KMS-11 (cell line): ENCODE measurements around the gene RPLP1.

Experiments
- H2AFZ ChIP-seq: fragments of 200-600 bp; sonication (generic); 2 replicates; pipeline ENCODE4 v1.6.1; 2016; ENCODE audit warnings: antibody characterized with exemption, mixed run types, low read depth
- H3K27ac ChIP-seq: fragments of 200-600 bp; sonication (generic); 2 replicates; pipeline ENCODE4 v1.6.1; 2016; ENCODE audit warnings: mild to moderate bottlenecking, mixed run types
- H3K27me3 ChIP-seq: fragments of 200-600 bp; sonication (generic); 2 replicates; pipeline ENCODE4 v1.6.1; 2017; ENCODE audit warnings: mild to moderate bottlenecking, low read depth, mixed run types, moderate library complexity; ENCODE audit not compliant: insufficient read depth
- H3K36me3 ChIP-seq: fragments of 200-600 bp; sonication (generic); 2 replicates; pipeline ENCODE4 v1.6.1; 2017; ENCODE audit warnings: mild to moderate bottlenecking, mixed run types; ENCODE audit not compliant: insufficient read depth
- H3K4me1 ChIP-seq: fragments of 200-600 bp; sonication (generic); 2 replicates; pipeline ENCODE4 v1.6.1; 2016; ENCODE audit warnings: mild to moderate bottlenecking, low read depth, mixed run types; ENCODE audit not compliant: poor library complexity, severe bottlenecking
- H3K4me2 ChIP-seq: fragments of 200-600 bp; sonication (generic); 2 replicates; pipeline ENCODE4 v1.7.0; 2016; ENCODE audit warnings: mild to moderate bottlenecking, mixed run types
- H3K4me3 ChIP-seq: fragments of 200-600 bp; sonication (generic); IDR thresholded peaks from 2 replicates; pipeline ENCODE4 v1.6.1; 2017; ENCODE audit warnings: low read depth, low read length, mixed read lengths; ENCODE audit not compliant: insufficient read depth
- H3K79me2 ChIP-seq: fragments of 200-600 bp; sonication (generic); 2 replicates; pipeline ENCODE4 v1.6.1; 2016; ENCODE audit warnings: low read depth, mixed run types; ENCODE audit not compliant: insufficient read depth
- H3K9ac ChIP-seq: fragments of 200-600 bp; sonication (generic); 2 replicates; pipeline ENCODE4 v1.6.1; 2016; ENCODE audit warnings: mild to moderate bottlenecking, mixed run types
- H4K20me1 ChIP-seq: fragments of 200-600 bp; sonication (generic); 2 replicates; pipeline ENCODE4 v1.6.1; 2016; ENCODE audit warnings: mild to moderate bottlenecking, mixed run types; ENCODE audit not compliant: insufficient read depth
- TF ChIP-seq, protein P1 (sequence below): fragments of 200-600 bp; sonication (generic); conservative IDR thresholded peaks from 2 replicates; pipeline ENCODE4 v1.6.1; 2017; ENCODE audit warnings: low read depth, mild to moderate bottlenecking, antibody characterized with exemption, low read length, moderate library complexity, mixed read lengths

Gene RPLP1

DNA sequence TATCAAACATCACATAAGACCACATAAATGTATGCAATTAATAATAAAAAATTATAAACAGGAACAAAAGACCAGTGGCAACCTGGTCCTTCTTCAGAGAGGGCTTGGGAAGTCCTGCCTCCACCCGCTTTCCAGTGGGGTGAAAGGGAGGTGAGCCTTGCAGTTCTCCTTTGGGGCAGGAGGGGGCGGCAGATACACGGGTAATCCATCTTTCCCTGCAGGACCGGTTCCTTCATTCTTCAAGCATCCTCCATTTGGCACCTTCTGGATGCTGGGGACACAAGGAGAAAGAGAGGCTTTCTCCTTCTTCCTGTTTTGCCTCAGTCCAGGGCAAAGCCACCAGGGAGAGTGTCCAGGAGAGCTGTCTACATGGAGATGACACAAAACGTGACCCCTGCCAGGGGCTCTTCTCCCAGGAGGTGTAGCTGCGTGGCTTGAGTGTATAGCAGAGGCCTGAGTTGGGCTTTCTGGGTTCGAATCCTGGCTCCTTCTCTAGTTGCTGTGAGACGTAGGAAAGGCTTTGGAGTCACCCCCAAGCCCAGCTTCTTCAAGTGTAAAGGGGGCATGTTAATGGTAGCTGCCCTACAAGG is 23.2 kb downstream of the RPLP1 start:
- H4K20me1 ChIP-seq = no peaks in the 10 kb centered on the region
- no peak overlapping the region for H3K27ac ChIP-seq
- TF ChIP-seq, protein P1, sequence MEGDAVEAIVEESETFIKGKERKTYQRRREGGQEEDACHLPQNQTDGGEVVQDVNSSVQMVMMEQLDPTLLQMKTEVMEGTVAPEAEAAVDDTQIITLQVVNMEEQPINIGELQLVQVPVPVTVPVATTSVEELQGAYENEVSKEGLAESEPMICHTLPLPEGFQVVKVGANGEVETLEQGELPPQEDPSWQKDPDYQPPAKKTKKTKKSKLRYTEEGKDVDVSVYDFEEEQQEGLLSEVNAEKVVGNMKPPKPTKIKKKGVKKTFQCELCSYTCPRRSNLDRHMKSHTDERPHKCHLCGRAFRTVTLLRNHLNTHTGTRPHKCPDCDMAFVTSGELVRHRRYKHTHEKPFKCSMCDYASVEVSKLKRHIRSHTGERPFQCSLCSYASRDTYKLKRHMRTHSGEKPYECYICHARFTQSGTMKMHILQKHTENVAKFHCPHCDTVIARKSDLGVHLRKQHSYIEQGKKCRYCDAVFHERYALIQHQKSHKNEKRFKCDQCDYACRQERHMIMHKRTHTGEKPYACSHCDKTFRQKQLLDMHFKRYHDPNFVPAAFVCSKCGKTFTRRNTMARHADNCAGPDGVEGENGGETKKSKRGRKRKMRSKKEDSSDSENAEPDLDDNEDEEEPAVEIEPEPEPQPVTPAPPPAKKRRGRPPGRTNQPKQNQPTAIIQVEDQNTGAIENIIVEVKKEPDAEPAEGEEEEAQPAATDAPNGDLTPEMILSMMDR = peak; percentile 79
- H3K4me1 ChIP-seq = no peaks in the 10 kb centered on the region
- H3K27me3 ChIP-seq = no peaks in the 10 kb centered on the region
- no peaks in the 10 kb centered on the region for H3K79me2 ChIP-seq
- H2AFZ ChIP-seq = no peak overlapping the region
- H3K9ac ChIP-seq = no peak overlapping the region
- H3K4me2 ChIP-seq = no peak overlapping the region
- H3K4me3 ChIP-seq = no peak overlapping the region
- H3K36me3 ChIP-seq = no peaks in the 10 kb centered on the region

DNA sequence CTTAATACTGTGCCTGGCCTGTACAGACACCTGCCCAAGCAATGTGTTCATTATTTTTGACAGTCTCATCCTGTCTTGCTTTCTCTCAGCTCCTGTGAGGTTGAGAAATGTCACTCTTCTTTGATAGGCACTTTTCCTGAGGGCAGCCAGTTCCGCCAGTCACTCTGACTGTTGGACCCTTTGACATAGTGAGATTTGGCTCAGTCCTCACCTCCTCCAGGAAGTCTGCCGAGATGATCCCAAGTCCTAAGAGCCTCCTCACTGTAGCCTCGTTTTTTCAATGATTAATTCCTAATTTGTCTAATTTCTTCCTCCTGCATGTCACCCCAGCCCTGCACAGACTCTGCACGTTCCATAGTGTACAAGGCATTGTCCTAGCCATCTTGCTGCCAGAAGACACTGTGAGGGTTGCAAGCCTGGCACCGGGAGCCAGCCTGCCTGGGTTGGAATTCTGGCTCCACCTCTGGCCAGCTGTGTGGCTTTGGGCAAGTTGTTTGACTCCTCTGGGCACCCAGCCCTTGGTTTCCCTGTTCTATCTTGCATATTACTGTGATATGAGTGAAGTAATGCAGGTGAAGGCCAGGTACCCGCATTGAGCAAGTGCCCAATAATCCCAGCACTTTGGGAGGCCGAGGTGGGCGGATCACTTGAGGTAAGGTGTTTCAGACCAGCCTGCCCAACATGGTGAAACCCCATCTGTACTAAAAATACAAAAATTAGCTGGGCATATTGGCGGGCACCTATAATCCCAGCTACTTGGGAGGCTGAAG is 24.3 kb downstream of the RPLP1 start:
- no peak overlapping the region for H3K4me2 ChIP-seq
- TF ChIP-seq, protein P1 = no peak
- H3K27ac ChIP-seq = no peak overlapping the region

DNA sequence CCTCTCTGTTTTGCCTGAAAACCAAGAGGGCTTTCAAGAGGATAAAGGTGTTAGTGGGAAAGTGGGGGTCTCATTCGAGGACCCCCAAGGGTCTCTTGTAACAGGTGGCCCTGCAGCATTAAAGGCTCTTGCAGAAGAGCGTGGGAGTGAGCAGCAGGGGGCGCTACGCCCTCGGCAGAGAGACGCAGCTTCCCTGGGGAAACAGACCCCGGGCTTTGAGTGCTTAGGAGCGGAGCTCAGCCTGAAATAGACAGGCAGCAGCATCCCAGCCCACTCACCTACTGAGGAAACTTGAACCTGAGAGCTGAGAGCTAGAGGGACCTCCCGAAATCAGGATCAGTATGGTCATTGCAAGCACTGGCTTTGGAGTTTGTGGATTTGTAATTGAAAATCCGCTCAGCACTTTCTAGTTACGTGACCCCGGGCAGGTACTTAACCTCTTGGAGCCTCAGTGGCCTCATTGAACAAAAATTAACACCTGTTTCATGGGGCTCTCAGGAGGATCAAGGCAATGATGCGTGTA is 25.7 kb downstream of the RPLP1 start:
- H2AFZ ChIP-seq = no peak overlapping the region
- no peaks in the 10 kb centered on the region for H3K36me3 ChIP-seq
- no peak overlapping the region for H3K4me3 ChIP-seq
- H3K27ac ChIP-seq = no peak overlapping the region
- H3K79me2 ChIP-seq = no peaks in the 10 kb centered on the region
- no peaks in the 10 kb centered on the region for H3K27me3 ChIP-seq
- TF ChIP-seq, protein P1 = peak; percentile 83
- no peaks in the 10 kb centered on the region for H3K4me1 ChIP-seq
- H3K4me2 ChIP-seq = no peak overlapping the region
- no peak overlapping the region for H3K9ac ChIP-seq
- H4K20me1 ChIP-seq = no peaks in the 10 kb centered on the region

More for the DNA sequence above, 24.3 kb downstream of the RPLP1 start:
- H4K20me1 ChIP-seq = no peaks in the 10 kb centered on the region
- no peak overlapping the region for H3K4me3 ChIP-seq
- H3K36me3 ChIP-seq = no peaks in the 10 kb centered on the region
- H3K9ac ChIP-seq = no peak overlapping the region
- no peak overlapping the region for H2AFZ ChIP-seq
- H3K4me1 ChIP-seq = no peaks in the 10 kb centered on the region
- no peaks in the 10 kb centered on the region for H3K27me3 ChIP-seq
- H3K79me2 ChIP-seq = no peaks in the 10 kb centered on the region

DNA sequence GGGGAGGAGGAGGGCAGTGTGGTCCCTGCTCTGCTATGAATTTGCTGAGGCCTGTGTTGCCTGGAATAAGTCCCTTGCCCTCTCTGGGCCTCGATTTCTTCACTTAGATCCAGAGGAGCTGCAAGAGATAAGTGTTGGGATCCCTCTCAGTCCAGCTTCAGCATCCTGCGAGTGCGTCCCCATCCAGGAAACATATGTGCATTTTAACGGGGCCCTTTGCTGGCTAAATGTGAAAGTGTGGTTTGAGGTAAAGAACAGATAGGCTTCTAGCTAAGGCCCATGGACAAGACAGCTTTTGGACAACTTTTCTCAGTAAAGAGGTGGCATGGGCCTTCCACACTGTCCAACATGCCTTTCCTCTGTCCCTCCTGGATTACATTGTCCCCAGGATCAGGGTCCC is 26.5 kb downstream of the RPLP1 start:
- Histone ChIP-seq H3K4me1 (no peaks in the 10 kb centered on the region), H2AFZ (no peak overlapping the region), H3K27me3 (no peaks in the 10 kb centered on the region), H3K9ac (no peak overlapping the region), H3K4me2 (no peak overlapping the region), H4K20me1 (no peaks in the 10 kb centered on the region), H3K36me3 (no peaks in the 10 kb centered on the region), H3K79me2 (no peaks in the 10 kb centered on the region), H3K27ac (no peak overlapping the region), H3K4me3 (no peak overlapping the region)
- TF ChIP-seq, protein P1 = no peak
